ENCODE measurements around the gene ZCCHC7. TPM values are rescaled to one million over a fixed set of nuclear protein-coding genes. Genes with fewer than 3 reads are reported as not detected.

Gene ZCCHC7
- polyA plus RNA-seq, 3 donors: 8.7 to 12.9 (median 12.5) TPM

GRCh38 chr9:37184905-37185867, 64.8 kb downstream of the ZCCHC7 start:
- no peaks in the 10 kb centered on the region for H3K79me2 ChIP-seq (ENCODE audit: insufficient read depth, low read length)
- Mint-ChIP-seq H3K27me3 (ENCODE audit: low read depth in 3 of 3) (peaks cover 0 to 1% (median 0%) of the 10 kb centered on the region in 3 donors), H3K36me3 (peaks cover 18% of the 10 kb centered on the region in 2 donors), H3K4me3 (no peak overlapping the region), H3K27ac (no peak overlapping the region), H3K9me3 (peaks cover 0 to 2% (median 0%) of the 10 kb centered on the region in 7 donors), H3K4me1 (peaks cover 23% of the 10 kb centered on the region)
- no peak for TF ChIP-seq CTCF (IDR thresholded peaks at IDR 0.05)
- H4K20me1 ChIP-seq (ENCODE audit: insufficient read depth, low read length): no peaks in the 10 kb centered on the region
- WGBS (ENCODE audit: insufficient coverage): no CpG with 5 or more reads among the region's 4 CpGs
- H3K4me2 ChIP-seq (replicated peaks; ENCODE audit: extremely low read depth, low read length, poor library complexity, severe bottlenecking): no peak overlapping the region
- no peaks in the 10 kb centered on the region for H3K27me3 ChIP-seq (ENCODE audit: control insufficient read depth in 2 of 2, insufficient read depth in 2 of 2, low read length in 2 of 2)
- no peak overlapping the region for H3K9ac ChIP-seq (ENCODE audit: insufficient read depth, low read length, poor library complexity, severe bottlenecking)
- no peak overlapping the region for H2AFZ ChIP-seq (ENCODE audit: insufficient read depth, low read depth, low read length, poor library complexity, severe bottlenecking)
- intact Hi-C loops (cut with micrococcal nuclease): no loop called here
- no peaks in the 10 kb centered on the region for H3K9me3 ChIP-seq (replicated peaks in 1 of 2; ENCODE audit: control insufficient read depth in 1 of 2, insufficient read depth in 1 of 2, low read length in 2 of 2)
- no peak overlapping the region for H3K4me3 ChIP-seq (replicated peaks in 1 of 3; ENCODE audit: low read depth in 2 of 3, low read length in 3 of 3)
- H3K27ac ChIP-seq (ENCODE audit: low read depth in 1 of 2, low read length in 2 of 2): no peak overlapping the region
- H3K36me3 ChIP-seq (replicated peaks in 1 of 2; ENCODE audit: control insufficient read depth in 1 of 2, insufficient read depth in 2 of 2, low read length in 2 of 2): peaks cover 0 to 7% of the 10 kb centered on the region in 2 donors
- H3K4me1 ChIP-seq (ENCODE audit: control insufficient read depth in 1 of 2, insufficient read depth in 2 of 2, low read length in 2 of 2): peaks cover 11 to 14% of the 10 kb centered on the region in 2 donors
- no peak for DNase-seq

- Histone ChIP-seq H3K27ac (ENCODE audit: low read depth in 1 of 2, low read length in 2 of 2) (peak overlapping the region in 1 of 2 donors; percentile 48), H3K36me3 (replicated peaks in 1 of 2; ENCODE audit: control insufficient read depth in 1 of 2, insufficient read depth in 2 of 2, low read length in 2 of 2) (peaks cover 0 to 10% of the 10 kb centered on the region in 2 donors), H2AFZ (ENCODE audit: insufficient read depth, low read depth, low read length, poor library complexity, severe bottlenecking) (no peak overlapping the region), H4K20me1 (ENCODE audit: insufficient read depth, low read length) (no peaks in the 10 kb centered on the region), H3K4me2 (replicated peaks; ENCODE audit: extremely low read depth, low read length, poor library complexity, severe bottlenecking) (no peak overlapping the region), H3K27me3 (ENCODE audit: control insufficient read depth in 2 of 2, insufficient read depth in 2 of 2, low read length in 2 of 2) (no peaks in the 10 kb centered on the region), H3K9me3 (replicated peaks in 1 of 2; ENCODE audit: control insufficient read depth in 1 of 2, insufficient read depth in 1 of 2, low read length in 2 of 2) (no peaks in the 10 kb centered on the region), H3K4me1 (ENCODE audit: control insufficient read depth in 1 of 2, insufficient read depth in 2 of 2, low read length in 2 of 2) (peaks cover 11 to 14% of the 10 kb centered on the region in 2 donors), H3K4me3 (replicated peaks in 1 of 3; ENCODE audit: low read depth in 2 of 3, low read length in 3 of 3) (no peak overlapping the region), H3K9ac (ENCODE audit: insufficient read depth, low read length, poor library complexity, severe bottlenecking) (no peak overlapping the region), H3K79me2 (ENCODE audit: insufficient read depth, low read length) (no peaks in the 10 kb centered on the region)
- H3K27ac Mint-ChIP-seq: peak overlapping the region in 2 of 7 donors; percentile 18 to 87
- peak overlapping the region; percentile 35 to 37 for H3K4me3 Mint-ChIP-seq
- WGBS (ENCODE audit: insufficient coverage): 67% methylated on average over 3 of the region's 6 CpGs
- DNase-seq: peak in 1 of 3 donors; percentile 4
- H3K4me1 Mint-ChIP-seq: peaks cover 23% of the 10 kb centered on the region
- H3K9me3 Mint-ChIP-seq: peaks cover 0 to 2% (median 0%) of the 10 kb centered on the region in 7 donors
- H3K27me3 Mint-ChIP-seq (ENCODE audit: low read depth in 3 of 3): peaks cover 0 to 1% (median 0%) of the 10 kb centered on the region in 3 donors
- intact Hi-C loops (cut with micrococcal nuclease): no loop called here
- H3K36me3 Mint-ChIP-seq: peaks cover 20 to 29% of the 10 kb centered on the region in 2 donors
- no peak for TF ChIP-seq CTCF (IDR thresholded peaks at IDR 0.05)
Observed at GRCh38 chr9:37187292-37187691, 66.9 kb downstream of the ZCCHC7 start.
